ENCODE data around the gene PRPH2.
"Not testable (repeated sequence)": the region's sequence is repeated elsewhere in the genome, so short reads cannot be mapped to it uniquely, and the experiment has no call there.

PRPH2 gene

GRCh38 chr6:42704251-42704936, 18.0 kb downstream of the PRPH2 start:
- peak overlapping the region; percentile 61 for H3K4me3 ChIP-seq (ENCODE audit: low read depth, low read length)
- TF ChIP-seq, protein P1, sequence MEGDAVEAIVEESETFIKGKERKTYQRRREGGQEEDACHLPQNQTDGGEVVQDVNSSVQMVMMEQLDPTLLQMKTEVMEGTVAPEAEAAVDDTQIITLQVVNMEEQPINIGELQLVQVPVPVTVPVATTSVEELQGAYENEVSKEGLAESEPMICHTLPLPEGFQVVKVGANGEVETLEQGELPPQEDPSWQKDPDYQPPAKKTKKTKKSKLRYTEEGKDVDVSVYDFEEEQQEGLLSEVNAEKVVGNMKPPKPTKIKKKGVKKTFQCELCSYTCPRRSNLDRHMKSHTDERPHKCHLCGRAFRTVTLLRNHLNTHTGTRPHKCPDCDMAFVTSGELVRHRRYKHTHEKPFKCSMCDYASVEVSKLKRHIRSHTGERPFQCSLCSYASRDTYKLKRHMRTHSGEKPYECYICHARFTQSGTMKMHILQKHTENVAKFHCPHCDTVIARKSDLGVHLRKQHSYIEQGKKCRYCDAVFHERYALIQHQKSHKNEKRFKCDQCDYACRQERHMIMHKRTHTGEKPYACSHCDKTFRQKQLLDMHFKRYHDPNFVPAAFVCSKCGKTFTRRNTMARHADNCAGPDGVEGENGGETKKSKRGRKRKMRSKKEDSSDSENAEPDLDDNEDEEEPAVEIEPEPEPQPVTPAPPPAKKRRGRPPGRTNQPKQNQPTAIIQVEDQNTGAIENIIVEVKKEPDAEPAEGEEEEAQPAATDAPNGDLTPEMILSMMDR (conservative IDR thresholded peaks at IDR 0.05; ENCODE audit: low read depth, low read length), result no peak
- peak; percentile 62 for DNase-seq (ENCODE audit: low read depth)

GRCh38 chr6:42702786-42703185, 19.6 kb downstream of the PRPH2 start:
- DNase-seq (ENCODE audit: low read depth), result not testable (repeated sequence)

DNA sequence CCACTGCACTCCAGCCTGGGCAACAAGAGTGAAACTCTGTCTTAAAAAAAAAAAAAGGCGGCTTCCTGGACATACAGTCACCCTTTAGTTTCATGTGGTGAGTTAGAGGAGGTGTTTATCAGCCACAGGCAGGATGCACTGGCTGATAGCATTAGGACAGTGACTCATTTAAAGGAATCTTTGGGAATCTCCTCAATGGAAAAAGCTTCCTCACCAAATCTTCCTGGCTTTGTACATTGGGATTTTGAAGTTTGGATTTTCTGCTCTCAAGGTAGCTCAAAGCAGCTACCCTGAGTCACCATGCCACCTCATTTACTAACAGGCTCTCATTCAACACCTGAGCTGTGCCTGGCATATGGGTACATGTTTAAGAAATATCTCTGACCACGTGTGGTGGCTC, 20.2 kb downstream of the PRPH2 start:
- TF ChIP-seq, protein P1 (conservative IDR thresholded peaks at IDR 0.05; ENCODE audit: low read depth, low read length), result no peak
- DNase-seq (ENCODE audit: low read depth), result peak; percentile 52

More at GRCh38 chr6:42702786-42703185, 19.6 kb downstream of the PRPH2 start:
- H3K4me3 ChIP-seq (ENCODE audit: low read depth, low read length), result not testable (repeated sequence)

GRCh38 chr6:42698217-42698616, 24.2 kb downstream of the PRPH2 start:
- DNase-seq (ENCODE audit: low read depth), result no peak
- TF ChIP-seq, protein P1 (conservative IDR thresholded peaks at IDR 0.05; ENCODE audit: low read depth, low read length), result no peak
- no peak overlapping the region for H3K4me3 ChIP-seq (ENCODE audit: low read depth, low read length)

More for the DNA sequence above, 20.2 kb downstream of the PRPH2 start:
- H3K4me3 ChIP-seq (ENCODE audit: low read depth, low read length), result no peak overlapping the region

GRCh38 chr6:42697268-42697655, 25.1 kb downstream of the PRPH2 start:
- no peak overlapping the region for H3K4me3 ChIP-seq (ENCODE audit: low read depth, low read length)
- DNase-seq (ENCODE audit: low read depth), result no peak
- TF ChIP-seq, protein P1 (conservative IDR thresholded peaks at IDR 0.05; ENCODE audit: low read depth, low read length), result no peak

GRCh38 chr6:42696526-42697267, 25.7 kb downstream of the PRPH2 start:
- TF ChIP-seq, protein P1 (conservative IDR thresholded peaks at IDR 0.05; ENCODE audit: low read depth, low read length), result no peak
- no peak overlapping the region for H3K4me3 ChIP-seq (ENCODE audit: low read depth, low read length)
- DNase-seq (ENCODE audit: low read depth), result peak; percentile 60

DNA sequence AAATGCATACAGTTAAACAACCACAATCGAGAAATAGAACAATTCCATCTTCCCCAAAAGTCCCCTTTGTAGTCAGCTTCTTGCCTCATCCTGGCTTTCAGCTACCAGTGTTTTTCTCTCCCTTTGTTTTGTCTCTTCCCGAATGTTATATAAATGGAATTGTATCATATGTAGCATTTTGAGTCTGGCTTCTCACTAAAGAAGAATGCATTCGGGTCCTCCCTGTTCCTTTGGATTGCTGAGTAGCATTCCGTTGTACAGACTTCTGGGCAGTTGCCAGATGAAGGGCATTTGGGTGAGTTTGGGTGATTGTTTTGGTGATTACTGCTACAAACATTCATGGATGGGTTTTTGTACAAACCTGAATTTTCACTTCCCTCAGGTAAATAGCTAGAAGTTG, 27.8 kb downstream of the PRPH2 start:
- peak; percentile 71 for DNase-seq (ENCODE audit: low read depth)
- TF ChIP-seq, protein P1 (conservative IDR thresholded peaks at IDR 0.05; ENCODE audit: low read depth, low read length), result no peak

More for the DNA sequence above, 27.8 kb downstream of the PRPH2 start:
- no peak overlapping the region for H3K4me3 ChIP-seq (ENCODE audit: low read depth, low read length)

Measured in choroid plexus epithelial cell (primary cell).